Stimulated activated CD8-positive, alpha-beta memory T cell treated with anti-CD3 and anti-CD28 coated beads, Interleukin-7, amount 100 ng/mL, for 1 hour (primary cell): ENCODE results near the gene PLCB4.

ENCODE experiments used
- DNase-seq, 2 donors: peaks; one replicate each; pipeline ENCODE4 v3.0.0-alpha.2; 2020; ENCODE audit warnings: low read depth in 2 of 2

PLCB4 gene

DNA sequence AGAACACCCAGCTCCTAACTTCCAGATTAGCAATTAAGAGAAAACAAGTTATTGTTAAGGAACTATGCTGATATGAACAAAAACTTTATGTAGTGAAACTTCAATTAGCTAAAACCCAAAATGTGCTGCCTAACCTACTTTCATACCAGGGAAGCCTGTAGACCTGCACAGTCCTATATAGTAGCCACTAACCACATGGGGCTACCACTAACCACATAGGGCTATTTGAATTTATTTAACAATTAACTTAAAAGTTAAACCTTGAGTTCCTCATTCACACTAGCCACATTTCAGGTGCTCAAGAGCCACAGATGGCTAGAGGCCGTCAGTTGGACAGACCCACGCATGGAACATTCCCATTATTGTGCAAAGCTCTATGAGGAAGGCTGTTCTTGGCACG lies 373.1 kb downstream of the PLCB4 start:
- DNase-seq = no peak

DNA sequence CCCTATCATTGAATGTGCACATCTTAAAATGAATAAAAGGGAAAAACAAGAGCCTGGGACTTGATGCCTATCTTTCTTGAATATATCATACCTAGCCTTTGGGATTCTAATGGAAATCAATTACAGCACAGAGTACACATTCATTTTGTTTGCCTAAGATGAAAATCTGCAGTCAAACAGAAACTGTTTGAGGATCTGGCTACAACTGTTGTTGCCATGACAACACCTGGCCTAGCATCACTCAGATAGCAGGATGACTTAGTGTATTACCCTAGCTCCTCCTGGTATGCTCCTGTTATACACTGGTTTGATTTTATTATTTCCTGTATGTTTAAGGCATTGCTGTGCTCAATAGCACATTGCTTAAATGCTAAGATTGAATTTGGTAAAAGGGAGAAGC lies 374.0 kb downstream of the PLCB4 start:
- no peak for DNase-seq

DNA sequence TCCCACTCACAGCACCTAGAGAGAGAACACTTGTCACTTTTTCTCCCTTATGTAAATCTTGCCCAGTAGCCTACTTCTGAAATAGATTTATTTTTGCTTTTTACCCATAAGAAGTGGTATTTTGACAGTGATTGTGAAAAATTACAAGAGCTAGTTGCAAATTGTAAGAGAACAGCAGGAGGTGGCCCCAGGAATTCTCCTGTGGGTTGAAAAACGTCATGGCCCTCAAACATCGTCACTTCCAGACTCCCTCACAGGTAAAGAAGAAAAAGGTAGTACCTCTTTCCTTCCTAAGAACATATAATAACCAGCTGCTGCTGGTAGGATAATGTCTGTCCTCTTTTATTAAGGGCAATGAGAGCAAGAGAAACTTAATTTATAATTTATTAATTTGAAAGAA lies 376.0 kb downstream of the PLCB4 start:
- no peak for DNase-seq

DNA sequence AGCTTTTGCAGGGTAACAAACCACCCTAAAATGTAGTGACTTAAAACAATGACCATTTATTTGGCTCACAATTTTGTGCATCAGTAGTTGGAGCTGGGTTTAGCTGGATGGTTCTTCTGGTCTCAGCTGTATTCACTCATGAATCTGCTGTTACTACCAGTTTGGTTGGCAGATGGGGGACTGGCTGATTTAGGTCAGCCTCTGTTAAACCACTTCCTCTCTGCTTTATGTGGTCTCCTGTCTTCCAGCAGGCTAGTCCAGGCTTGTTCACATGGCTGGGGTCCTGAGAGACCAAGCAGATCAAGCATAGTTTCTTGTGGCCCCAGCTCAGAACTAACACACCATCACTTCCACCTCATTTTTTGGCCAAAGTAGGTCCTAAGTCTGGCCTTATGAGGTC lies 378.3 kb downstream of the PLCB4 start:
- no peak for DNase-seq

DNA sequence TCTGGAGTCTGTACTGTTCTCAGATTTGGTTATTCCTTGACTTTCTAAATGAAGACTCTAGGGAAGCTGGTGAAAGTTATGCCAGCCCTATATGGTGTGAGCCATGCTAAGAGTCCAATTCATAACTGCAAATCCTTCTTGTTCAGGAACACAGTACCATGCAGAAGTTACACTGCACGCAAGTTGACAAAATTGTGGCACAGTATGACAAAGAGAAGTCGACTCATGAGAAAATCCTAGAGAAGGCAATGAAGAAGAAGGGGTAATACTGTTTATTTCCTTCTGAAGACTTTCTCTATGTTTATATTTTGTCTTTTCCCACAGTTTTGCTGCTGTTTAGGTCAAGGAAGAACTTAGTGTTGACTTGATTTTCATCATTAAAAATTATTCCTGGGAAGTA lies 384.3 kb downstream of the PLCB4 start:
- no peak for DNase-seq

DNA sequence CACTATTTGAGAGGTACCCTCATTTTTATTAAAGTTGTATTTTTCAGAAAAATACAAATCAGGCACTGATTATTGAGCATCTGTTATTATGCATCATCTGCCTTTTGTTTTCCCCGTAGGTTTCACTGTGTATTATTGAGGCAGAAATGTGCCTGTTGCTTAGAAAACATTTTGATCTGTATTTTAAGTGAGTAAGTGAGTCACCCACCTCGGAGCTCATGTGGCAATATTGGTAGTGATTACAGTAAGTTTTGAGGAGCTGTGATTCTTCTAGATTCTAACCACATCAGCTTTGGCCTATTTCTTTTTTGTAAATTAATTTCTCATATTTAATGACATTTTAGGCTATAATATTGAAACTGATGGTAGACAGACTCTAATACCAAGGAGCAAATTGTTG lies 385.9 kb downstream of the PLCB4 start:
- no peak for DNase-seq

DNA sequence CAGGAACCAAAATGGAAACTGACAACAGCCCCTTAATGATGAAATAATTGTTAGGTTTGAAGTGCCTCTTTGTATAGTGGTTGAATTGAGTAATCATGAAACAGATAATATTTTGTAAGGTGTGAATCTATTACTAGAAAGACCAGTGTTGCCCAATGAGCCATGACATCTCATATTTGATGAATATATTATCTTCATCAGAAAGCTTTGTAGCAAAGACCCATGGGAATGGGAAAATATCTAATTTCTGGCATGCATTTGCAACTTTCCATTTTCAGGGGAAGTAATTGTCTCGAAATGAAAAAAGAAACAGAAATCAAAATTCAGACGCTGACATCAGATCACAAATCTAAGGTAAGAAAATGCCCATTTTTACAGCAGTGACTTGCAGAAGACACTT lies 388.2 kb downstream of the PLCB4 start:
- no peak for DNase-seq

DNA sequence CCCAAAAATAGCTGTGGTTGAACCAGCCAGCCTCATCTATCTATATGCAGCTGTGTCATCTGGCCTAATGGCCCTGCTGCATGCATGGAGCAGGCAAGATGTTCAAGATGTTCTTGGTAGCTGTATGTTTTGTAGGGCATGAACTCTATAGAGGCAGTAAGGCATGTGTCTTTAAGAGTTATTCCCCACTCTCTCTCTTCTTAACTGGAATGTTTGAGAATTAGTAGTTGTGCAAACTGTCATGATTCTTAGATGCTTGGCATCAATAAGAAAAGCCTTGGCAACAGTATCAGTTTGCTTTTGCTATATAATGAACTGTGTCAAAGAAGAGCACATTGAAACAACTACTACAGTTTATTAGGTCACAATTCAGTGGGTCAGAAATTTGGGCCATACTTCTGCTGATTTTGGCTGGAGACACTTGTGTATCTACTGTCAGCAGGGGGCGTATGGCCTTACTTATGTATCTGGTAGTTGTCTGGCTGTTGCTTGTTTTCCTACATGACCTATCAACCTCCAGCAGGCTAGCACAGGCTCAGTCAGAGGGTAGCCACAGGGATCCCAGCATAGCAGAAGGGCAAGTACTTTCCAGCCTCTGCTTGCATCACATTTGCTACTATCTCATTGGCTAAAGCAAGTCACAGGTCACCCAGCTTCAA lies 389.4 kb downstream of the PLCB4 start:
- DNase-seq = no peak

DNA sequence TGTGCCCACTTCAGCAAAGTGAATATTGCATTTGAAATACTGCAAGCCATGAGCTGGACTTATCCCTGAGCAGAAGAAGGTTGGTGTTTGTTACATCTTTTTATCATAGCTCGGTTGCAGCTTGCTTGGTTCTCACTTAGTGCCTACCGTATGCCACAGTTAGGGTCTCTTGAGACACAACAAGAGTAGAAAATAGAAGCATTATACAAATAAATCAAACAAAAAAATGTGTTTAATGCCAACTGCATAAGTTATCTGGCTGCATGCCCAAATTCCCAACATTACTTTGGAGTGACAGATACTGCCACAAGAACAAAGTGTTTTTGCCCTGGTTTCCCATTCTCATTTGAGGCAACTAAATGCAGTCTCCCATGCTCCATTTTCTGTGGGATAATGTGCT lies 391.6 kb downstream of the PLCB4 start:
- no peak for DNase-seq

DNA sequence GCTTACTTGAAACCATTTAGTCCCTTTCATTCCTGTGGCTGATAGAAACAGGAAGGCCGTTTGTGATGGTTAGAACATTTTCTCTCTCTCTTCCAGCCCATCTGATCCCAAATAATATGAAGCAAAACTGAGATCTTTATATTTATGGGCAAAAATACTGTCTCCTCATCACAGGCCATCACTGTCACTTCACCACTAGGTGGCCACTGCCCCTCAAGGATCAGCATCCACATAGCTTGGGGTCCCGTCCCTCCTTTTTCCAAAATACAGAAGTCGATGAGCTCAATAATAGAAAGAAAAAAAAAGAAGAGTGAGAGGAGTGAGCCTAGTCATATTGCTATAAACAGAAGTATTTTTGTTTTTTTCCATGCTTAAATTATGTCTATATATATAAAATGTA lies 399.1 kb downstream of the PLCB4 start:
- DNase-seq = no peak

DNA sequence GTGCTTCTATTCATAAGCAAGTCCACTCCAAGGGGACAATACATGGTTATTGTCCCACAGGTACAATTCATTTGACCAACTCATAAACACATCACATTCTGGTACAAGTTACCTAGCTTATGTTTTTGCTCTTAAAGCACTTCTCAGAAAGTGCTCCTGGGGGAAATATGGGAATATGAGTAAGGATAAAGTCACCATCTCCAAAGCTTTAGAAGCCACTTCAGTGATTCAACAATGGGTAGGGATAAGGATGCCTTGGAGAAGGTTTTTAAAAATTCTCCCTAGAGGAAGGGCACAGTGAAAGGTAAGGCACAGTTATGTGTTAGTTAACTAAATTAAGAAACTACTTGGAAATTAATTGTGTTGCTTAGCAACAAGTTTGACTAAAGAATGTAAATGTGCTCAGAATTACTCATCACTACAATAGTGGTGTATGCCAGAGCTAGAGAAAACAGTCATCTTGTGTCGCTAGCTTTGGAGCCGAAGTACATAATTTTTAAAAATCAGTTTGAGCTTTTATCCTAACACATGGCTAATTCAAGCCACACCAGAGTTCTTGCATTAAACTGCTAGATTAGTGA lies 406.0 kb downstream of the PLCB4 start:
- no peak for DNase-seq

DNA sequence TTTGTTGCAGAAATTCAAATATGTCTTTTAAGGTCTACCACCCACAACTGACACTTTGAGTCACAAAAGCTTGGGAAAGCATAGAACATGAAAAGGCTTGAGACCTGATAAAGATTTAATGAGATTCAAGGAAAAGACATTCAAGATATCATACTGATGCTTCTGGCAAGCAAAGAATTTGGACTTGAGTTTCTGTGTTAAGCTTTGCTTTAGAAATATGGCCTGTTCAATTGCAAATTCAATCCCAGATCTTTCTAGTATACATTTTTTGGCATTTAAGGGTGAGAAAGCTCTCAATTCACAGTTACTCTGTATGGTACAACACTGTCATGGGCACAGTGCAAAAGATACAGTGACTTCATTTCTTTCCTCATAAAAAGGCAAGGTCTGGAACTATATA lies 406.6 kb downstream of the PLCB4 start:
- DNase-seq = no peak

DNA sequence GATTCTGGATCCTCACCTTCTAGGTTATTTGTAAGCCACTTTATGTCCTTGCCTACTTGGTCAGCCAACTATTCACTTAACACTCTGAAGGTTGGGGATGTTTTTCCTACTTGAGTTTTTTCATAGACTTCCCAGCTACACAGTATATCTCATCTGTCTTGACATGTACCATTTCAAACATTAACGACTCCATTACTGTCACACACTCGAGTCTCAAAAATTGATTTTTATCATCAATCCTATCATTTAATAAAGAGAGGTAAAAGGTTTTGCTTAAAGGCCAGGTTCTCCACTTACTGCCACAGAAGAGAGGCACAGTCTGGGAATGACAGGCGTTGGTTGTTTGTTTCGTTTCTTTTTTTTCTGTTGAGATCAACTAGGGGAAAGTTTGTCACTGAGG lies 407.3 kb downstream of the PLCB4 start:
- no peak for DNase-seq

DNA sequence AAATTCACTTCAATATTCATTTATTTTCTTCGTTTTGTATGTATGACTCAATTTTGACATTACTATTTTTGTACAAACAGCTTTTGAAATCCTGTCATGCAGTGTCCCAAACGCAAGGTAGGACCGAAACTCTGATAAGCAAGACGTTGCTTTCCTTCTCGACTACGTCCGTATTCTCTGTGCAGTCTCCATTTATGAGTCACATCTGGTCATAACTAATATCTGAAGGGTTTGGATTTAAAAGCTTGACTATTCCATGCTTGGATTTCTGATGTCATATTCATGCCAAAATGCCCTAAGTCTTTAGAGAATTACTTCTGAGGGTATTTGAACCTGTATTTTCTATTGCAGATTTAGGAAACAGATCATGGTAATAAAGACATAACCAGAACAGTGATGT lies 407.8 kb downstream of the PLCB4 start:
- no peak for DNase-seq

DNA sequence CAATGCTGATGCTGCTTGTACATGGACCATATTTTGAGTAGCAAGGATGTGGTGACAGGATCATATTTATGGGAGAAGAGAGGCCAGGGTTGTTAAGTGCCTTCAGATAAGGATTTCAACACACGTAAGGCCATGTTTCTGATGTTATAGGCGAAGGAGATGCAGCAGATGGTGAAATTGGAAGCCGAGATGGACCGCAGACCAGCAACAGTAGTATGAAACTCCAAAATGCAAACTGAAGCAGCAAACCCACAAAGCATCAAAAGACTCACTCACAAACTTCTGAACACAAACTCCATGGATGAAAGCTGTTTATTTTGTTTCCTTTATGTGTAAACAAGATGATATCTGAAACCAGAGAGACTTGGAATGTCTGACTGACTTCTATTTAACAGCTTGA lies 409.9 kb downstream of the PLCB4 start:
- no peak for DNase-seq

DNA sequence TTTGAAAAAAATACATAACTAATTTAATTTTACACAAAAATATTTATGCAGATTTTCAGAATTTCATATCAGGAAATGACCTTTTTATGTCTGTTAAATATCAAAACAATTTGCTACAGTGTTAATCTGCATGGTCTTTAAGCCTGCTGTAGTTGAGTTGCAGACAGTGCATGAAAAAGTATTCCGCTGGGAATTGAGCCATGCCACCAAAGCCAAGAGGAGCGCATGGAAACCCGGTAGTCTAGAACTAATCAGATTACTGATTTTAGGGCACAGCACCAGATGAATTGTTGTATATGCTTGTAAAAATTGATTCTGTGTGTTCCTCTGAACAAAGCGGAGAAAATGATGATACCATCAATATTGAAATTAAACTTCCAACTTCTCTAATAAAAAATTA lies 411.2 kb downstream of the PLCB4 start:
- DNase-seq = no peak

DNA sequence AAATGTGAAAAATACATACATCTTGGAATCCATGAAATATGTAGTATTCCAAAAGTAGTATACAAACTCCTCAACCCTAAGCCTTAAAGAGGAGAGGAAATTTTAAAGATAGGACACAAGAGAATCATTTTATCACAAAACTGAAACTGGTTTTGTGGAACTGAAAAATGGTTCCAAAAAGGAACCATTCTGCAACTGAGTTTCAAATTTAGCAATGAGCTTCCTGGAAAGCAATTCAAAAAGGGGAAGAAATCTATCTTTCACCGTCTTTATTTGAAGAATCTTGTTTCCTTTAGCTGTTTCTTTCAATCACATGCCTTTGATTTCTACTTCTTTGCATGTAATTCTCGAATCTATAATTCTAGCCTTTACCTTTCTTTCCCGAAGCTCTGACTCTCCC lies 413.3 kb downstream of the PLCB4 start:
- DNase-seq = no peak

DNA sequence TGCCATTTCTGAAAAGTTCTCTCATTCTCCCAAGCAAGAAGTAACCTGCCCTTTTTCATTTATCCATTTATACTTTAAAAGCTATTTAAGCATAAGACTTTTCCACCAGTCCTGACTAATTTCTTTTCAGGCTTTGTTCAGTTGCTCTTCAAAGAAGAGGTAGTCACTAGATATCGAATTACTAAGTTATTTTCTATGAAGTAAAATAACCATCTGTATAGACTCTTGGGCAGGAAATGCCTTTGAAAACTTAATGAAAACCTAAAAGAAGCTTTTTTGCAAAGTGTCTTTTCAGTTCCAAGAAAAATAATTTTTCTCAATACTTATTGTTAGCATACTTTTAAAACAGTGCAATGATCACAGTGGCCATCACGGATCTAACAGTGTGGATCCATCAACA lies 414.2 kb downstream of the PLCB4 start:
- no peak for DNase-seq

DNA sequence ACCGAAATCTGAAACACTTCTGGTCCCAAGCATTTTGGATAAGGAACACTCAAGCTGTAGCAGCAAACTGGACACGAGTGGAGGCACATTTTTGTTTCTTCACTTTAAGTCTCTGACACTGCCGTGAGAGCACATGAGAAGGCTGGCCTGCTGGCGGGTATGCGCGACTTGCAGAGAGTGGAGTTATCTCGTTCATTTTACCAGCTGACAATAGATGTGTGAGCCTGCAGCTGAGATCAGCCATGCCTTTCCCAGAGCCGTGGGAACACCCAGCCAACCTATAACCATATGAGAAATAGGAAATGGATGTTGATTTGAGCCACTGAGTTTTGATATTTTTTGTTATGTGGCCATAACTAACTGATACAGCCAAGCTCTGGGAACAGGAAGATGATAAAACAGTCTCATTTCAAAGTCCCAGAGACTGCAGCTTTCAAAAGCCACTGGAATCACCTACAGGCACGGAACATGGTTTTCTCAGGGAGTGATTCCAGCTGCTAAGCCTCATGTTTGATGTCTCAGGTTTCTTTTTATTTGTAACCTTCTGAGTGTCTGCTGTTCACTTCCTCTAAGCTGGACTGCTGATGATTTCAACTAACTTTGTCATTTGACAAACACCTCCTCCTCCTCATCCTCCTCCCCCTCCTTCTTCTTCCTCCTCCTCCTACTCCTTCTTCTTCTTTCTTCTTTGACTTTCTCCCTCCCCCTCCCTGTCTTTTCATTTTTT lies 416.9 kb downstream of the PLCB4 start:
- no peak for DNase-seq

DNA sequence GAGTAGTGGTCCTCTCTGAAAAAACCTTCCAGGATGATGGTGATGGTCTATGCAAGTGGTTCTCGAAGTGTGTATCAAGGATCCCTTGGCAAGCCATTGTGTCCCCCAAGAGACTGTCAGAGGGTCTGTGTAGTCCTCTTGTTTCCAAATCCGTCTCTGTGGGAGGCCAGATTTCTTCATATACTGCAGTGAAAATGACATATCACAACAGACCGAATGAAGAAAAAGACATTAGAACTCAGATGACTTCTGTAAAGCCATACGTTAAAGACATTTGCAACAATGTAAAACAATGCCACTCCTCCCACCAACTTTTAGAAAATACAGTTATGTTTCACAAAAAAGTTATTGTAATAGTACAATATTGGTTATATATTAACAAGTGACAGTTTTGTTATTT lies 418.3 kb downstream of the PLCB4 start:
- DNase-seq = no peak

DNA sequence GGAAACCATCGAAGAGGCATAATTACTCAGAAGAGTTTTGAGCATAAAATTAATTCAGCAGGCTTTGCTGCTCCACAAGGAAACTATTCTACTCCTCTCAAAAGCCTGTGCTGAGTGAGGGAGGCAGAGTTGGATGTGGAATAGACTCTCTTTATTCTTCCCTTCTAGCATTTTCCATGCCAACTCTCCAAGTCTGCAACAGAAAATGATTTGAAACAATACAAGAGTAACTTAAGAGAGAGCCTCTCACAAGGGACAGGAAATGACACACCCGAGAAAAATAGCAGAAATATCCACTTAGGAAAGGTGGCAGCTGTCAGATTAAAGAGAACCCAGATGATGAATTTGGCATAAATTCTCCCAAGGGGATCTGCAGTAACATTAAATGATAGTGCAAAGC lies 419.2 kb downstream of the PLCB4 start:
- DNase-seq = no peak

DNA sequence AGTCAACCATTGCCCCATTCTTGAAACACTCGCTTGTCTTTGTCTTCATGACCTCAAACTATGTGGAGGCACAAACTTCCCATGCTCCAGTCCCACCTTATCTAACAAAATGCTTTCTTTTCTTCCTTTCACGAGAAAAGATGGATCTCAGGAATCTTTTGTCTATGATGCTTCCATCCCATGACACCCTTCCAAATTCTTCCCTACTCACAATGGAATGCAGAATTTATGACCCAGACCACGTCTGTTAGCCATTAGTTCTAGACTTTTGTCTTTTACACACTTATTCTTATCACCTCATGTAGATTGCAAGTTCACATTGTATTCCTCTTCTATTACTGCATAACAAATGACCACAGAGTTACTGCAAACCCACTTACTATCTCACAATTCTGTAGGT lies 421.3 kb downstream of the PLCB4 start:
- DNase-seq = no peak

DNA sequence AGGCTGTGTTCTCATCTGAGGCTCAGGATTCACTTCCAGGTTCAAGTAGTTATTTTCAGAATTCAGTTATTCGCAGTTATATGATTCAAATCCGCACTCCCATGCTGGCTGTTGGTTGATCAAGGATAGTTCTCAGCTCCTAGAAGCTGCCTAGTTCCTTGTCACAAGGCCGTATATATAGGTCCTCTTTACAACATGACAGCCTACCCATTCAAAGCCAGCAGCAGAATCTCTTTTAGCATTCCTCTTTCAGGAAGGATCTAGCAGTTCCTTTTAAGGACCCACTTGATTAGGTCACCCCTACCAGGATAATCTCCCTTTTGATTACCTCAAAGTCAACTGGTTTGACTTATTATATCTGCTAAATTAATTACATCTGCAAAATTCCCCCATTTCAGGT lies 421.7 kb downstream of the PLCB4 start:
- DNase-seq = no peak

DNA sequence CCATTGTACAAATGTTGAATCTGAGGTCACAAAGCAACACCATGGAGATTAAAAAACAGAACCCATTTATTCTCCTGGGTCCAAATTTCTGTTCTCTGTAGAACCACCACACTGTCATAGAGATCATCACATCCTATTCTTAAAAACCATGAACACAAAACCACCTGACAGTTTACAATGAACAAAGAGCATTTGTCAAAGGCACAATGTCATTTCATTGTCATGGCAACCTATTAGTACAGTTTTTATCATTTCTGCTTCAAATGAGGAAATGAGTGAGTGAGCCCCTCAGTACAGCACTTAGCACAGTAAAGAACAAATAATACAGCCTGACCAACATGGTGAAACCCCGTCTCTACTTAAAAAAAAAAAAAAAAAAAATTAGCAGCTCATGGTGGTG lies 422.4 kb downstream of the PLCB4 start:
- DNase-seq = no peak
